ENCODE data around the gene GRK4.

DNA sequence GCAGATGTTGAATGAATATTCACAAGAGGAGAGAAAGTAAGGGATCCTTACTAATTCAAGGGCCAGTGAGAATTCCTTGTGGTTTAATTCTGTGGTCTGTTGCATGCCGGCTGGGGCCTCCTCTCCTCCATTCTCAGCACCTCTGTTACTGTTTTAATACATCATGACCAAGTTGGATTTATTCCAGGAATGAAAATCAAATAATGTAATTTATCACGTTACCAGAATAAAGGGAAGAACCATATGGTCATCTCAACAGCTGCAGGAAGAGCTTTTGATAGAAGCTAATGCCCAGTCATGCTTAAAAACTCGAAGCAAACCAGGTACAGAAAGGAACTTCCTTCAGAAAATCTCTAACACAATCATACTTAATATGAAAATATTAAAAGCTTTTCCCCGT is 54.1 kb downstream of the GRK4 start:
- TF ChIP-seq, protein P1, sequence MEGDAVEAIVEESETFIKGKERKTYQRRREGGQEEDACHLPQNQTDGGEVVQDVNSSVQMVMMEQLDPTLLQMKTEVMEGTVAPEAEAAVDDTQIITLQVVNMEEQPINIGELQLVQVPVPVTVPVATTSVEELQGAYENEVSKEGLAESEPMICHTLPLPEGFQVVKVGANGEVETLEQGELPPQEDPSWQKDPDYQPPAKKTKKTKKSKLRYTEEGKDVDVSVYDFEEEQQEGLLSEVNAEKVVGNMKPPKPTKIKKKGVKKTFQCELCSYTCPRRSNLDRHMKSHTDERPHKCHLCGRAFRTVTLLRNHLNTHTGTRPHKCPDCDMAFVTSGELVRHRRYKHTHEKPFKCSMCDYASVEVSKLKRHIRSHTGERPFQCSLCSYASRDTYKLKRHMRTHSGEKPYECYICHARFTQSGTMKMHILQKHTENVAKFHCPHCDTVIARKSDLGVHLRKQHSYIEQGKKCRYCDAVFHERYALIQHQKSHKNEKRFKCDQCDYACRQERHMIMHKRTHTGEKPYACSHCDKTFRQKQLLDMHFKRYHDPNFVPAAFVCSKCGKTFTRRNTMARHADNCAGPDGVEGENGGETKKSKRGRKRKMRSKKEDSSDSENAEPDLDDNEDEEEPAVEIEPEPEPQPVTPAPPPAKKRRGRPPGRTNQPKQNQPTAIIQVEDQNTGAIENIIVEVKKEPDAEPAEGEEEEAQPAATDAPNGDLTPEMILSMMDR (conservative IDR thresholded peaks at IDR 0.05; ENCODE audit: low read length), result no peak
- no peak for TF ChIP-seq EZH2phosphoT487 (IDR thresholded peaks at IDR 0.05; ENCODE audit: borderline replicate concordance)

All from Loucy (cell line).